GM12878 (cell line): ENCODE data around the gene ZNF692. TPM values are rescaled to one million over a fixed set of nuclear protein-coding genes. Genes with fewer than 3 reads are reported as not detected.

Source experiments
- BACH1 ChIP-seq: fragments of 450-650 bp; IDR thresholded peaks from 2 replicates; pipeline ENCODE4 v1.6.1; 2017; ENCODE audit warnings: mild to moderate bottlenecking, borderline replicate concordance
- E2F8 ChIP-seq: fragments of 450-650 bp; IDR thresholded peaks from 2 replicates; pipeline ENCODE4 v1.6.1; 2018; ENCODE audit warnings: mild to moderate bottlenecking, low read depth, moderate library complexity; ENCODE audit not compliant: partially characterized antibody
- HCFC1 ChIP-seq: fragments of 150-350 bp; IDR thresholded peaks from 2 replicates; pipeline ENCODE4 v1.6.1; 2014; ENCODE audit warnings: low read length
- IRF5 ChIP-seq: fragments of 450-650 bp; IDR thresholded peaks from 2 replicates; pipeline ENCODE4 v1.6.1; 2017; ENCODE audit warnings: borderline replicate concordance
- MTA3 ChIP-seq: IDR thresholded peaks from 2 replicates; pipeline ENCODE4 v1.6.1; 2012; ENCODE audit warnings: low read length, inconsistent platforms, borderline replicate concordance
- NR2C2 ChIP-seq: IDR thresholded peaks from 2 replicates; pipeline ENCODE4 v1.6.1; 2011; ENCODE audit warnings: borderline replicate concordance, low read depth; ENCODE audit not compliant: control insufficient read depth, insufficient read length
- RUNX3 ChIP-seq: IDR thresholded peaks from 2 replicates; pipeline ENCODE4 v1.6.1; 2012; ENCODE audit warnings: low read length, inconsistent platforms
- SMARCA5 ChIP-seq: fragments of 450-650 bp; IDR thresholded peaks from 2 replicates; pipeline ENCODE4 v1.6.1; 2017; ENCODE audit warnings: mild to moderate bottlenecking
- WRNIP1 ChIP-seq: IDR thresholded peaks from 2 replicates; pipeline ENCODE4 v1.6.1; 2011; ENCODE audit warnings: low read depth, low read length, improper control_type of control experiment, borderline replicate concordance
- polyA plus RNA-seq, 11 experiments: library from polyadenylated mRNA; depleted of rRNA in 4 of 11; unstranded in 6 of 11; stranded (reverse) in 5 of 11; fragments of >200 nt; fragmentation: Nextera tagmentation in 4 of 11; fragmentation: Illumina TruSeq in 1 of 11; extraction: Ambion mirVana in 4 of 11; extraction: Trizol in 1 of 11; gene quantifications; 1 replicate in 1 of 11; 2 replicates in 10 of 11; pipeline versions ENCODE4 v1.2.1 to v1.2.3, GENCODE V29; 2011 to 2016; ENCODE audit warnings: inconsistent platforms in 2 of 11, missing spikeins in 2 of 11, low read depth in 1 of 11
- total RNA-seq, 4 experiments: library from RNA; depleted of rRNA in 3 of 4; stranded (reverse); fragments of >200 nt in 3 of 4; fragmentation: Illumina TruSeq in 1 of 4; extraction: Trizol in 1 of 4; gene quantifications; 2 replicates each; pipeline versions ENCODE4 v1.2.1 to v1.2.3, GENCODE V29; 2013 to 2021
- TF ChIP-seq, protein P1 (sequence below): fragments of 450-650 bp; IDR thresholded peaks from 2 replicates; pipeline ENCODE4 v1.6.1; 2016; ENCODE audit warnings: mild to moderate bottlenecking, moderate library complexity, borderline replicate concordance
- TF ChIP-seq, protein P2 (sequence below): fragments of 150-350 bp; IDR thresholded peaks from 2 replicates; pipeline ENCODE4 v1.6.1; 2014; ENCODE audit warnings: mild to moderate bottlenecking, low read depth, low read length
- TF ChIP-seq, protein P3 (sequence below): fragments of 450-650 bp; formaldehyde crosslinking; IDR thresholded peaks from 2 replicates; pipeline ENCODE4 v1.4.0; 2022; ENCODE audit warnings: mild to moderate bottlenecking, moderate library complexity

The ZNF692 gene
- total and polyA plus RNA-seq, 10 of the 15 experiments (the other 5 are each of a cell fraction or from before 2014, with no cell fraction given) = 5.3 to 76.6 (median 36.9) TPM

- TF ChIP-seq, protein P1, sequence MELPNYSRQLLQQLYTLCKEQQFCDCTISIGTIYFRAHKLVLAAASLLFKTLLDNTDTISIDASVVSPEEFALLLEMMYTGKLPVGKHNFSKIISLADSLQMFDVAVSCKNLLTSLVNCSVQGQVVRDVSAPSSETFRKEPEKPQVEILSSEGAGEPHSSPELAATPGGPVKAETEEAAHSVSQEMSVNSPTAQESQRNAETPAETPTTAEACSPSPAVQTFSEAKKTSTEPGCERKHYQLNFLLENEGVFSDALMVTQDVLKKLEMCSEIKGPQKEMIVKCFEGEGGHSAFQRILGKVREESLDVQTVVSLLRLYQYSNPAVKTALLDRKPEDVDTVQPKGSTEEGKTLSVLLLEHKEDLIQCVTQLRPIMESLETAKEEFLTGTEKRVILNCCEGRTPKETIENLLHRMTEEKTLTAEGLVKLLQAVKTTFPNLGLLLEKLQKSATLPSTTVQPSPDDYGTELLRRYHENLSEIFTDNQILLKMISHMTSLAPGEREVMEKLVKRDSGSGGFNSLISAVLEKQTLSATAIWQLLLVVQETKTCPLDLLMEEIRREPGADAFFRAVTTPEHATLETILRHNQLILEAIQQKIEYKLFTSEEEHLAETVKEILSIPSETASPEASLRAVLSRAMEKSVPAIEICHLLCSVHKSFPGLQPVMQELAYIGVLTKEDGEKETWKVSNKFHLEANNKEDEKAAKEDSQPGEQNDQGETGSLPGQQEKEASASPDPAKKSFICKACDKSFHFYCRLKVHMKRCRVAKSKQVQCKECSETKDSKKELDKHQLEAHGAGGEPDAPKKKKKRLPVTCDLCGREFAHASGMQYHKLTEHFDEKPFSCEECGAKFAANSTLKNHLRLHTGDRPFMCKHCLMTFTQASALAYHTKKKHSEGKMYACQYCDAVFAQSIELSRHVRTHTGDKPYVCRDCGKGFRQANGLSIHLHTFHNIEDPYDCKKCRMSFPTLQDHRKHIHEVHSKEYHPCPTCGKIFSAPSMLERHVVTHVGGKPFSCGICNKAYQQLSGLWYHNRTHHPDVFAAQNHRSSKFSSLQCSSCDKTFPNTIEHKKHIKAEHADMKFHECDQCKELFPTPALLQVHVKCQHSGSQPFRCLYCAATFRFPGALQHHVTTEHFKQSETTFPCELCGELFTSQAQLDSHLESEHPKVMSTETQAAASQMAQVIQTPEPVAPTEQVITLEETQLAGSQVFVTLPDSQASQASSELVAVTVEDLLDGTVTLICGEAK = no peak
- no peak for TF ChIP-seq E2F8
- TF ChIP-seq, protein P2, sequence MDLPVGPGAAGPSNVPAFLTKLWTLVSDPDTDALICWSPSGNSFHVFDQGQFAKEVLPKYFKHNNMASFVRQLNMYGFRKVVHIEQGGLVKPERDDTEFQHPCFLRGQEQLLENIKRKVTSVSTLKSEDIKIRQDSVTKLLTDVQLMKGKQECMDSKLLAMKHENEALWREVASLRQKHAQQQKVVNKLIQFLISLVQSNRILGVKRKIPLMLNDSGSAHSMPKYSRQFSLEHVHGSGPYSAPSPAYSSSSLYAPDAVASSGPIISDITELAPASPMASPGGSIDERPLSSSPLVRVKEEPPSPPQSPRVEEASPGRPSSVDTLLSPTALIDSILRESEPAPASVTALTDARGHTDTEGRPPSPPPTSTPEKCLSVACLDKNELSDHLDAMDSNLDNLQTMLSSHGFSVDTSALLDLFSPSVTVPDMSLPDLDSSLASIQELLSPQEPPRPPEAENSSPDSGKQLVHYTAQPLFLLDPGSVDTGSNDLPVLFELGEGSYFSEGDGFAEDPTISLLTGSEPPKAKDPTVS = no peak
- TF ChIP-seq SMARCA5 = no peak; the same call in 1 of the 2 replicates
- TF ChIP-seq BACH1 = peak; percentile 97
- TF ChIP-seq RUNX3 = peak; percentile 93
- TF ChIP-seq WRNIP1 = 0 out of 2 replicates have a peak, but pooled peaks have one; percentile 49
- peak; percentile 62 for TF ChIP-seq HCFC1
- peak; percentile 72; the same call in 1 of the 2 replicates for TF ChIP-seq IRF5
- peak; percentile 57; the same call in 1 of the 2 replicates for TF ChIP-seq MTA3
- TF ChIP-seq NR2C2 = no peak
- TF ChIP-seq, protein P3, sequence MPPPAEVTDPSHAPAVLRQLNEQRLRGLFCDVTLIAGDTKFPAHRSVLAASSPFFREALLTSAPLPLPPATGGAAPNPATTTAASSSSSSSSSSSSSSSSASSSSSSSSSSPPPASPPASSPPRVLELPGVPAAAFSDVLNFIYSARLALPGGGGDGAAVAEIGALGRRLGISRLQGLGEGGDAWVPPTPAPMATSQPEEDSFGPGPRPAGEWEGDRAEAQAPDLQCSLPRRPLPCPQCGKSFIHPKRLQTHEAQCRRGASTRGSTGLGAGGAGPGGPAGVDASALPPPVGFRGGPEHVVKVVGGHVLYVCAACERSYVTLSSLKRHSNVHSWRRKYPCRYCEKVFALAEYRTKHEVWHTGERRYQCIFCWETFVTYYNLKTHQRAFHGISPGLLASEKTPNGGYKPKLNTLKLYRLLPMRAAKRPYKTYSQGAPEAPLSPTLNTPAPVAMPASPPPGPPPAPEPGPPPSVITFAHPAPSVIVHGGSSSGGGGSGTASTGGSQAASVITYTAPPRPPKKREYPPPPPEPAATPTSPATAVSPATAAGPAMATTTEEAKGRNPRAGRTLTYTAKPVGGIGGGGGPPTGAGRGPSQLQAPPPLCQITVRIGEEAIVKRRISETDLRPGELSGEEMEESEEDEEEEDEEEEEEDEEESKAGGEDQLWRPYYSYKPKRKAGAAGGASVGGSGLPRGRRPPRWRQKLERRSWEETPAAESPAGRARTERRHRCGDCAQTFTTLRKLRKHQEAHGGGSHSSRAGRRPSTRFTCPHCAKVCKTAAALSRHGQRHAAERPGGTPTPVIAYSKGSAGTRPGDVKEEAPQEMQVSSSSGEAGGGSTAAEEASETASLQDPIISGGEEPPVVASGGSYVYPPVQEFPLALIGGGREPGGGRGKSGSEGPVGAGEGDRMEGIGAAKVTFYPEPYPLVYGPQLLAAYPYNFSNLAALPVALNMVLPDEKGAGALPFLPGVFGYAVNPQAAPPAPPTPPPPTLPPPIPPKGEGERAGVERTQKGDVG (CRISPR knock-in tag) = no peak
Measured at GRCh38 chr1:248858891-248859889, at the start of gene ZNF692 (continued).
